ENCODE data around the gene MICU1.

MICU1 gene

DNA sequence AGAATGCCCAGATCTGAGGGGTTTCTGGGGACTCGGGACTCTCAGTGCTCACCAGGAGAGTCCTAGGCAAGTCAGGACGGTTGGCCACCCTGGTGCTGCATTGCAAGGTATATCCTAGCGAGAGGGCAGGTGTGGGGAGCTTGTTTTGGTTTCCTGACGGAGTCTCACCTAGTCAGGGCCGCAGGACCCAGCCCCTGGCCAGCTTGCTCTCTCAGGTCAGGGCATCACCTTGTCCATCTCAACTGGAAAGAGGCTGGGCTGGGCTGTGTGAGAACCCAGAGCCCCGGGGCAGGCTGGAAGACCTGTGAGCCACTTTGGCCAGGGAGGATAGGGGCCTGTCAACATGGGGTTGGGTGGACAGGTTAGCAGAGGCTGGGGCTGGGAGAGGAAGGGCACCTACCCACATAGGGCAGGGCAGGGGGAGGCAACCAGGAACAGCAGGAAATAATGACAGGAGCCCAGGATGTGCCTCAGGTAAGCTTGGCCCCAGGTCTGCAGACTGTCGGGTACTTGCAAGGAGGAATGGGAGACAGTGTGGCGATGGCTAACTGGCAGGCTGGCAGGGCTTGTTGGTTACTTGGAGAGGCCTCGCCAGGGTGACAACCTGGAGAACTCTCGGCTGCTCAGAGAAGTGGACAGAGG, 302.6 kb downstream of the MICU1 start:
- H3K36me3 ChIP-seq (ENCODE audit: insufficient read depth, low read length), result no peaks in the 10 kb centered on the region
- H3K79me2 ChIP-seq (ENCODE audit: control insufficient read depth, insufficient read depth, low read length, unreplicated experiment), result no peaks in the 10 kb centered on the region
- H3K27me3 ChIP-seq (ENCODE audit: insufficient read depth, low read length), result no peaks in the 10 kb centered on the region
- H3K4me3 ChIP-seq (ENCODE audit: low read depth, low read length), result no peak overlapping the region
- peaks cover 52% of the 10 kb centered on the region for H3K4me1 ChIP-seq (ENCODE audit: control insufficient read depth, insufficient read depth, low read length, unreplicated experiment)
- H3K27ac ChIP-seq (ENCODE audit: low read depth, low read length), result no peak overlapping the region; the same call in 1 of the 2 replicates
- H2AFZ ChIP-seq (ENCODE audit: low read length, unreplicated experiment), result no peak overlapping the region

DNA sequence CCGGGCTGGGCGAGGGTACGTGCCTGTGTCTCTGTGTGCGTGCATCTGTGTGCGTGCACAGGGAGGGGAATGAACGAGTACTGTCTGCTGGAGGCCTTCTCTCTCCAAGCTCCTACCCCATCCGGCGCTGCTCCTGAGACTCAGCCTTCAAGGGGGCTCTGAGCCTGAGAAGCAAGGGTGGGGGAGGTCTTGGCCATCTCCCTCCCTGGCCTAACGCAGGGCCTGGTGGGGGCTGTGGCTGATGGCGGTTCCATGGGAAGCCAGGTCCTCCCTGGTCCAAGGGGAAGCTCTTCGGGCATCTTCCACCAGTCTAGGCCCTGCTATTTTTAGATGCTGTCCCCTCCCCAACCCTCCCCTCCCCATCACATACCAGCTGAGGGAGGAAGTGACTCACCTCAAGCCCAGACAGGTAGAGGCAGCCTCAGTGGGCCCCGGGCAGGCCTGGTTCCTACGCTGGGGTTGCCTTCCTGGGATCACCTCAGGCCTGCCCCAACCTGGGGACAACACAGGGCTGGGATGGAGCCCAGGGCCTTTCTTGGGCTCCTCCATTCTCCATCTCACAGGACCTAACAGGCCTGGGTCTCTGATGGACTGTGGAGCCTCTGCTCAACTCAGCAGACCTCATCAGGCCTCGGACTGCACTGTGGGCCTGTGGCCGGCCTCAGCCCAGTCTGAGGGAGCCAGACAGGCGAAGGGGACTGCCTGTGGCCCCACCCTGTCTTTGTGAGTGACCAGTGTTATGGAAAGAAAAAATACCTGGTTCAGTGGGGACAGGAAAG, 303.4 kb downstream of the MICU1 start:
- Histone ChIP-seq H3K27me3 (ENCODE audit: insufficient read depth, low read length) (no peaks in the 10 kb centered on the region), H3K79me2 (ENCODE audit: control insufficient read depth, insufficient read depth, low read length, unreplicated experiment) (no peaks in the 10 kb centered on the region), H2AFZ (ENCODE audit: low read length, unreplicated experiment) (no peak overlapping the region), H3K36me3 (ENCODE audit: insufficient read depth, low read length) (no peaks in the 10 kb centered on the region), H3K4me3 (ENCODE audit: low read depth, low read length) (no peak overlapping the region), H3K27ac (ENCODE audit: low read depth, low read length) (peak overlapping the region; percentile 89), H3K4me1 (ENCODE audit: control insufficient read depth, insufficient read depth, low read length, unreplicated experiment) (peaks cover 49% of the 10 kb centered on the region)

DNA sequence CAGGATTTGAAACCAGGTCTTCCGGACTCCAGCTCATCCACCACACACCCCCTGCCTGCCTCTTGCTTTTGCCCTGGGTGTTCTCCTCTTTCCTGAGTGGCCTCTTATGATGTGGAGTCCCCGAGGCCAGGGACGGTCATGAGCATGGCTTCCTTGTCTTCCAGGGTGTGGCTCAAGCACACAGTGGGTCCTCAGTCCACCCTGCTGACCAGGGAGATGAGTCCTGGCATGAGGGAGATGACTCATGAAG, 303.9 kb downstream of the MICU1 start:
- Histone ChIP-seq H3K79me2 (ENCODE audit: control insufficient read depth, insufficient read depth, low read length, unreplicated experiment) (no peaks in the 10 kb centered on the region), H3K4me1 (ENCODE audit: control insufficient read depth, insufficient read depth, low read length, unreplicated experiment) (peaks cover 49% of the 10 kb centered on the region), H3K27ac (ENCODE audit: low read depth, low read length) (peak overlapping the region; percentile 89), H2AFZ (ENCODE audit: low read length, unreplicated experiment) (no peak overlapping the region), H3K36me3 (ENCODE audit: insufficient read depth, low read length) (no peaks in the 10 kb centered on the region), H3K27me3 (ENCODE audit: insufficient read depth, low read length) (no peaks in the 10 kb centered on the region), H3K4me3 (ENCODE audit: low read depth, low read length) (no peak overlapping the region)

DNA sequence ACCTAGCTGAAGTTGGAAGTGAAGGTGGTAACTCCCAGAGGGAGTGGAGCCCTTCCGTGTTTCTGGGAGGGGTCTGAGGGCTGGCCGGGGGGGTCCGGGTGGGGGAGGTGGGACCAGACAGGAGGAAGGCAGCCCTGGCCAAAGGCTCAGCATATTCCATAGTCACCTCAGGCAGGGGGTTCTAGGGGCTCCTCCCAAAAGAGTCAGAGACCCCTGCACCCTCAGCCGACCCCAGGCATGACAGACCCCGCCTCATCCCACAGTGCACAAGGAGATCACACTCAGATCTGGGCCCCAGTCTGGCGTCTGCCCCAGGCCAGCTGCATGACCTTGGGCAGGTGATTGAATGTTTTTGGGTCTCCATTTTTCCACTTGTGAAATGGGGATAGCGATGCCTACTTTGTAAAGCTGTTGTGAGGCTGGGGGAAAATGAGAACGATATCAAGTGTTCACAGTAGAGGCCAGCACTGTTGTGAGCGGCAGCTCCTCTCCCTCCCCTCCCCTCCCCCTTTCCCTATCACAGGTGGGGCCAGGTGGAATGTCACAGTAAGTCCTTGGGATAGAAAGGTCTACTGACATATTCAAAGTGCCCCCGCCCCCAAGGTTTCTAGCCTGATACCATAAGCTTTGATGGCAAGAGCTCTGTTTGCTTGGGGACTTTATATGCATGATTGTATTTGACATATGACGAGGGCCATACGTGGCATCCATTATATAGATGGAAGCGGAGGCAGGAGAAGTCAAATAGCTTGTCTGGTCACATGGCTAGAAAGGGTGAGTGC, 304.4 kb downstream of the MICU1 start:
- Histone ChIP-seq H3K79me2 (ENCODE audit: control insufficient read depth, insufficient read depth, low read length, unreplicated experiment) (no peaks in the 10 kb centered on the region), H3K4me1 (ENCODE audit: control insufficient read depth, insufficient read depth, low read length, unreplicated experiment) (peaks cover 49% of the 10 kb centered on the region), H3K27me3 (ENCODE audit: insufficient read depth, low read length) (no peaks in the 10 kb centered on the region), H3K27ac (ENCODE audit: low read depth, low read length) (peak overlapping the region; percentile 89), H3K4me3 (ENCODE audit: low read depth, low read length) (no peak overlapping the region), H3K36me3 (ENCODE audit: insufficient read depth, low read length) (no peaks in the 10 kb centered on the region), H2AFZ (ENCODE audit: low read length, unreplicated experiment) (no peak overlapping the region)

DNA sequence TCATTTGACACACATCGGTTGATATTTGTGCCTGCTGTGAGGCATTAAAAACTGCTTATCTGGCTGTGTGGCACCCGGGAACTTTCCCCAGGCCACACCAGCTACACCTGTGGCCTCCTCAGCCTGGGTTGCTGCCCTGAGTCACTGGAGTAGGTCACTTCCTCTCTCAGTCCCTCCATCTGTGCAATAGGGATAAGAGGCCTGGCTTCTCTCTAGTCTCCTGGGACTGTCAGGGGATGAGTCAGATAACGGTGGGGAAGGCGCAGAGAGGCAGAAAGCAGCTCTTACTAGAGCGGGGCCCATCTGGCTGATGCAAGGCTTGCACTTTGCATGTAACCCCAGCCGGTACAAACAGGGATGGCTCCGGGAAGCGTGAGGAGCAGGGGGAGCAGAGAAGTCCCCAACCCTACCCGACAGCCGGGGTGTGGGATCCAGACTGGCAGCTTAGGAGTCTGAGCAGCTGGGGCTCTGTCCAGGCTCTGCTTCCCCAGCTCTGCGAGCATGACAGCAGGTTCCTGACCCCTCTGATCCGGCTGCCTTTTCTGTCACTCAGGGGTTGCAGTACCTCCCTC, 305.1 kb downstream of the MICU1 start:
- Histone ChIP-seq H3K27ac (ENCODE audit: low read depth, low read length) (peak overlapping the region; percentile 89), H3K36me3 (ENCODE audit: insufficient read depth, low read length) (no peaks in the 10 kb centered on the region), H3K27me3 (ENCODE audit: insufficient read depth, low read length) (no peaks in the 10 kb centered on the region), H3K79me2 (ENCODE audit: control insufficient read depth, insufficient read depth, low read length, unreplicated experiment) (no peaks in the 10 kb centered on the region), H2AFZ (ENCODE audit: low read length, unreplicated experiment) (no peak overlapping the region), H3K4me3 (ENCODE audit: low read depth, low read length) (no peak overlapping the region; the same call in 1 of the 2 replicates), H3K4me1 (ENCODE audit: control insufficient read depth, insufficient read depth, low read length, unreplicated experiment) (peaks cover 56% of the 10 kb centered on the region)

DNA sequence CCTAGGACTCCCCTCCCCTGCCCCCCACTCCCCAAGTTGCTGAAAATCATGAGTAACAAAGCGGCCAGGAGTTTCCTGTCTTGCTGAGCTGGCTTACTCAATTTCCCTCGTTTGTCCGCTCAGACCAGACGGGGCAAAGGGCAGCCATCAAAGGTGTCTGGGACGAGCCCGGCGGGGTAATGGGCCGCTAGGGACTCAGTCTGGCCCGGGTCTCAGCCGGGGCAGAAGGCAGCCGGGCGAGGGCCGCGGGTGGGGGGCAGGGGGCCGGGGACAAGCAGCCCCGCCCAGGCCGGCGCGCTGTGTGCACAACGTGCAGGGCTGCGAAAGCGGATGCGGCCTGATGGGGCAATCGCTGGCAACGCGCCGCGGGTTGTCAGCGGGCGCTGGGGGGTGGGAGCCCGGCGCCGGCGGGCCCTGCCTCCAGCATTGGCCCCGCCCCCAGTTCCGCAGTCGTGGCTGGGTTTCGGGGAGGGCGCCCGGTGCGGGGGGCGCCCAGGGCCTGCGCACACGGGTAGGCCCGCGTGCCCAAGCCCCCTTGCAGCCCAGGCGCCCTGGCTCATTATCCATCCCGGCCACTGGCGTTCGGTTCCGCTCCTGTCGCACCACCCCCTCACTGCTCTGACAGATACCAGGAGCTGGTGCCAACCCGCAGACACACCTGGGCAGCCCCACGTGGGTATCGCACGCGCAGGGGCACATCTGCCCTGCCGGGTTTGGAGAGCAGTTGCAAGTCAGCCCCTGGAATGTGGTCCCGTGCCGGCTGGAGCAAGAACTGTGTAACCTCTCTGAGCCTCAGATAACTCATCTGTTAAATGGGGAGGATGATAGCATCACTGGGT, 306.2 kb downstream of the MICU1 start:
- no peaks in the 10 kb centered on the region for H3K27me3 ChIP-seq (ENCODE audit: insufficient read depth, low read length)
- peak overlapping the region; percentile 89 for H3K27ac ChIP-seq (ENCODE audit: low read depth, low read length)
- H3K36me3 ChIP-seq (ENCODE audit: insufficient read depth, low read length), result no peaks in the 10 kb centered on the region
- H3K4me1 ChIP-seq (ENCODE audit: control insufficient read depth, insufficient read depth, low read length, unreplicated experiment), result peaks cover 56% of the 10 kb centered on the region
- H2AFZ ChIP-seq (ENCODE audit: low read length, unreplicated experiment), result no peak overlapping the region
- no peaks in the 10 kb centered on the region for H3K79me2 ChIP-seq (ENCODE audit: control insufficient read depth, insufficient read depth, low read length, unreplicated experiment)
- H3K4me3 ChIP-seq (ENCODE audit: low read depth, low read length), result peak overlapping the region; percentile 55

DNA sequence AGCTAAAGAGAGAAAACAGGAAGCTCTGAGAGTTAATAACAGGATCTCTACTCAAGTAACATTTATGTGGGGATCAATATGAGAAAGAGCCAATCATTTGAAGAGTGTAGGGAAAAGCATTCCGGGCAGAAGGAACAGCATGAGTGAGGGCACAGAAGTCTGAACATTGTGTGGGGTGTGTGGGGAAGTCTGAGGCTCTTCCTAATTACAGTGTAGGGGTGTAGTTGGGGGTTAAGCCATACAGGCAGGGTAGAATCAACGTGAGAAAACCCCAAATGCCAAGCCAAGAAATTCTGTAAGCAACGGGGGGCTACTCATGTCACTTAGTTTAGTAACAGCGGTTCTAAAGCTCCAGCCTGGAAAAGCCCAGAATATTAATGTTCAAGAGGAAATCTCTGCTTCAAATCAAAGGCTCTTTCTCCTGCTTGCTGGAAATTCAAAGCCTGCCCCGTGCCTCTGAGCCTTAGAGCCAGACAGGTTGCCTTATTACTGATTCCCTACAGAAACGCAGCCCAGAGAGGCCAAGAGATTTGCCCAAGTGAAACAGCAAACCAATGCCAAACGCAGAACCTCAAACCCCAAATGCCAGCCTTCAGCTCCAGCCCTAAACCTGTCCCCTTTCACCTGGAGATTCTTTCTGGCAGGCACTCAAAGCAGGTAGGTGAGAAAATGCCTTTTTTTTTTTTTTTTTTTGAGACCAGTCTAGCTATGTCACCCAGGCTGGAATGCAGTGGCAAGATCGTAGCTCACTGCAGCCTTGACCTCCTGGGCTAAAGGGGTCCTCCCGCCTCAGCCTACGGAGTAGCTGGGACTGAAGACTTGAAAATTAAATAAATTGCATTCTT, 307.2 kb downstream of the MICU1 start:
- no peaks in the 10 kb centered on the region for H3K27me3 ChIP-seq (ENCODE audit: insufficient read depth, low read length)
- peak overlapping the region; percentile 22; the same call in 1 of the 2 replicates for H3K4me3 ChIP-seq (ENCODE audit: low read depth, low read length)
- H3K4me1 ChIP-seq (ENCODE audit: control insufficient read depth, insufficient read depth, low read length, unreplicated experiment), result peaks cover 53% of the 10 kb centered on the region
- H3K79me2 ChIP-seq (ENCODE audit: control insufficient read depth, insufficient read depth, low read length, unreplicated experiment), result no peaks in the 10 kb centered on the region
- peak overlapping the region; percentile 89 for H3K27ac ChIP-seq (ENCODE audit: low read depth, low read length)
- H2AFZ ChIP-seq (ENCODE audit: low read length, unreplicated experiment), result no peak overlapping the region
- H3K36me3 ChIP-seq (ENCODE audit: insufficient read depth, low read length), result no peaks in the 10 kb centered on the region

All from ACC112 (cell line).